ENCODE measurements around the gene SNX21.
A peak's percentile ranks its signal among the peaks of the same experiment; 100 is the strongest.

Gene SNX21

DNA sequence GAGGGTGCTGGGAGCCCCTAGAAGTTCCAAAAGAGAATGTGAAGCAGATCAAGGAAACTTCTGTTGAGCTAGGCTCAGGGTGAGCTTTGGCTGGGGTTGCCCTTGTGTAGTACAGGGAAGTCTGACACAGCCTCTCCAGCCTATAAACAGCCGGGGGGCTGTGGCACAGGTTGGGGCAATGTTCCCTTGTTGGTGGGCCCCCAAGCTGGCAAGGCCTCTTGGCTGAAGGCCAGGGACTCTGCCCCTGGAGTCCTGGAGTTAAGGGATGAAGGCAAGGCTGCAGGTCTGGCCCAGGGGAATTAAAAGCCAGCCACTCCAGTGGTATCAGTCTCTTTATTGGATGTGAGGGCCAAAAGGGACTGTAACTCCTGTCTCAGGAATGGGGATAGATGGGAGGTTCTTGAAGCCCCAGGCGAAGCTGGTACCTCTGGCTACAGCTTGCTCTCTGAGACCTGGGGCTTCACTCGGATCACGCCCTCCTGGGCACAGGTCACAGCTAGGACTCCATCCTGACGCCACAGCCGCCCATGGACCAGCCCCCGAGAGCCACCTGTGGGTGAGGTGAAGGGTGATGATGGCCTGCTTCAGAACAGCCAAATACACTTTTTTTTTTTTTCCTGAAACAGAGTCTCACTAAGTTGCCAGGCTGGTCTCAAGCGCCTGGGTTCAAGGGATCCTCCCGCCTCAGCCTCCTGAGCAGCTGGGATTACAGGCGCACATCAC, 8.0 kb downstream of the SNX21 start:
- Histone ChIP-seq H3K27ac (replicated peaks) (no peak overlapping the region; the same call in 1 of the 2 replicates), H3K27me3 (ENCODE audit: insufficient read depth, poor library complexity, severe bottlenecking) (no peaks in the 10 kb centered on the region), H3K4me3 (replicated peaks; ENCODE audit: insufficient read depth, low read length) (no peak overlapping the region)
- DNase-seq (ENCODE audit: low read depth in 1 of 2, low spot score in 1 of 2), result no peak
- TF ChIP-seq POLR2AphosphoS5 (IDR thresholded peaks at IDR 0.05; ENCODE audit: low read depth) (no peak), GABPA (IDR thresholded peaks at IDR 0.05; ENCODE audit: low read depth) (no peak), SPI1 (IDR thresholded peaks at IDR 0.05; ENCODE audit: borderline replicate concordance, low read depth) (no peak)
- TF ChIP-seq, protein P1, sequence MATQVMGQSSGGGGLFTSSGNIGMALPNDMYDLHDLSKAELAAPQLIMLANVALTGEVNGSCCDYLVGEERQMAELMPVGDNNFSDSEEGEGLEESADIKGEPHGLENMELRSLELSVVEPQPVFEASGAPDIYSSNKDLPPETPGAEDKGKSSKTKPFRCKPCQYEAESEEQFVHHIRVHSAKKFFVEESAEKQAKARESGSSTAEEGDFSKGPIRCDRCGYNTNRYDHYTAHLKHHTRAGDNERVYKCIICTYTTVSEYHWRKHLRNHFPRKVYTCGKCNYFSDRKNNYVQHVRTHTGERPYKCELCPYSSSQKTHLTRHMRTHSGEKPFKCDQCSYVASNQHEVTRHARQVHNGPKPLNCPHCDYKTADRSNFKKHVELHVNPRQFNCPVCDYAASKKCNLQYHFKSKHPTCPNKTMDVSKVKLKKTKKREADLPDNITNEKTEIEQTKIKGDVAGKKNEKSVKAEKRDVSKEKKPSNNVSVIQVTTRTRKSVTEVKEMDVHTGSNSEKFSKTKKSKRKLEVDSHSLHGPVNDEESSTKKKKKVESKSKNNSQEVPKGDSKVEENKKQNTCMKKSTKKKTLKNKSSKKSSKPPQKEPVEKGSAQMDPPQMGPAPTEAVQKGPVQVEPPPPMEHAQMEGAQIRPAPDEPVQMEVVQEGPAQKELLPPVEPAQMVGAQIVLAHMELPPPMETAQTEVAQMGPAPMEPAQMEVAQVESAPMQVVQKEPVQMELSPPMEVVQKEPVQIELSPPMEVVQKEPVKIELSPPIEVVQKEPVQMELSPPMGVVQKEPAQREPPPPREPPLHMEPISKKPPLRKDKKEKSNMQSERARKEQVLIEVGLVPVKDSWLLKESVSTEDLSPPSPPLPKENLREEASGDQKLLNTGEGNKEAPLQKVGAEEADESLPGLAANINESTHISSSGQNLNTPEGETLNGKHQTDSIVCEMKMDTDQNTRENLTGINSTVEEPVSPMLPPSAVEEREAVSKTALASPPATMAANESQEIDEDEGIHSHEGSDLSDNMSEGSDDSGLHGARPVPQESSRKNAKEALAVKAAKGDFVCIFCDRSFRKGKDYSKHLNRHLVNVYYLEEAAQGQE (IDR thresholded peaks at IDR 0.05; ENCODE audit: insufficient replicate concordance, low read depth), result no peak
- TF ChIP-seq, protein P2, sequence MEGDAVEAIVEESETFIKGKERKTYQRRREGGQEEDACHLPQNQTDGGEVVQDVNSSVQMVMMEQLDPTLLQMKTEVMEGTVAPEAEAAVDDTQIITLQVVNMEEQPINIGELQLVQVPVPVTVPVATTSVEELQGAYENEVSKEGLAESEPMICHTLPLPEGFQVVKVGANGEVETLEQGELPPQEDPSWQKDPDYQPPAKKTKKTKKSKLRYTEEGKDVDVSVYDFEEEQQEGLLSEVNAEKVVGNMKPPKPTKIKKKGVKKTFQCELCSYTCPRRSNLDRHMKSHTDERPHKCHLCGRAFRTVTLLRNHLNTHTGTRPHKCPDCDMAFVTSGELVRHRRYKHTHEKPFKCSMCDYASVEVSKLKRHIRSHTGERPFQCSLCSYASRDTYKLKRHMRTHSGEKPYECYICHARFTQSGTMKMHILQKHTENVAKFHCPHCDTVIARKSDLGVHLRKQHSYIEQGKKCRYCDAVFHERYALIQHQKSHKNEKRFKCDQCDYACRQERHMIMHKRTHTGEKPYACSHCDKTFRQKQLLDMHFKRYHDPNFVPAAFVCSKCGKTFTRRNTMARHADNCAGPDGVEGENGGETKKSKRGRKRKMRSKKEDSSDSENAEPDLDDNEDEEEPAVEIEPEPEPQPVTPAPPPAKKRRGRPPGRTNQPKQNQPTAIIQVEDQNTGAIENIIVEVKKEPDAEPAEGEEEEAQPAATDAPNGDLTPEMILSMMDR (IDR thresholded peaks at IDR 0.05; ENCODE audit: insufficient read depth, low read length), result no peak

DNA sequence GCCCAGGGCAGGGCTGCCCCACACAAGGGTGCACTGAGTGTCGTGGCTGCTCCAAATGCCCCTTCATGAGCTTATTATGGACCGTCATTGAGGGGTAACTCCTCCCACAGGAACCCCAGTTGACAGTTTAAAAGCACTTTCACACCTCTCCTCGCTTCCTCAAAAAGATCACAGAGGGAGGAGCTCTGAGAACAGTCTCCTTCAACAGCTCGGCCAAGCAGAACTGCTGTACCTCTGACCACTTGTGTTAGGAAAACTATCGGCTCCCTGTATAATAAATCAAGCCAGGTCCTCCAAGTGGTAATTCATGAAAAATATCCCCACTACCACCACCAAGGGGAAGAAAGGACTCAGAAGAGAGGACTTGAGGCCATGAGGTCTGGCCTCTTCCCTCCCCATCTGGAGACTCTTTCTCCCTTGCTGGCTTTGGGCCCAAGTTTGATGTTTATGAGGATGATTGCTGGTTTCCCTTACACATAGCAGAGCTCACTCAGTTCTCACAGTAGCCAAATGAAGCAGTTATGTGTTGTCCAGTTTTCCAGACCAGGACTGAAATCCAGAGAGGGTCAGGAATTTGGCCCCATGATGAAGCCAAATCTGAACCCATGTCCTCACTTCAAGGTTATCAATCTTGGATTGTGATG, 8.7 kb downstream of the SNX21 start:
- TF ChIP-seq, protein P2 (IDR thresholded peaks at IDR 0.05; ENCODE audit: insufficient read depth, low read length), result no peak
- TF ChIP-seq SPI1 (IDR thresholded peaks at IDR 0.05; ENCODE audit: borderline replicate concordance, low read depth), result peak; percentile 60; the same call in 1 of the 2 replicates
- Histone ChIP-seq H3K4me3 (replicated peaks; ENCODE audit: insufficient read depth, low read length) (no peak overlapping the region), H3K27me3 (ENCODE audit: insufficient read depth, poor library complexity, severe bottlenecking) (no peaks in the 10 kb centered on the region), H3K27ac (replicated peaks) (peak overlapping the region; percentile 3; the same call in 1 of the 2 replicates)
- peak in 1 of 2 experiments; percentile 65 for DNase-seq (ENCODE audit: low read depth in 1 of 2, low spot score in 1 of 2)

DNA sequence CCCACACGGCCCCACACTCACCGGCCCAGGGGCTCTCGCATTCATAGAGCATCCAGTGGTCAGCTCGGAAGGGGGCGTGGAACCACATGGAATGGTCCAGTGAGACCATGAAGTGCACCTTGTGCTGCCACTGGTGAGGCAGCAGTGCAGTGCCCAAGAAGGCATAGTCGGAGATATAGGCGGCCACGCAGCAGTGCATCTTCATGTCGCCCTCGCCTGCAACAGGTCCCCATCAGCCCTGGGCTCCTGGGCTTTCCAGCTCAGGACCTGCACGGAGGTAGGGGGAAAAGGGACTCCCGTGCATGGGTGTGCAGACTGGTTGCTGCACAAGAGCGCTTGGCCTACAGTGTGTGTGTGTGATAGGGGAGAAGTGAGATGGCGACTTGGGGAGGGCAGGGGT, 9.9 kb downstream of the SNX21 start:
- no peak overlapping the region for H3K27ac ChIP-seq (replicated peaks)
- TF ChIP-seq SPI1 (IDR thresholded peaks at IDR 0.05; ENCODE audit: borderline replicate concordance, low read depth), result no peak
- TF ChIP-seq GABPA (IDR thresholded peaks at IDR 0.05; ENCODE audit: low read depth), result no peak
- TF ChIP-seq, protein P2 (IDR thresholded peaks at IDR 0.05; ENCODE audit: insufficient read depth, low read length), result no peak
- TF ChIP-seq, protein P1 (IDR thresholded peaks at IDR 0.05; ENCODE audit: insufficient replicate concordance, low read depth), result no peak
- no peak for TF ChIP-seq POLR2AphosphoS5 (IDR thresholded peaks at IDR 0.05; ENCODE audit: low read depth)
- H3K4me3 ChIP-seq (replicated peaks; ENCODE audit: insufficient read depth, low read length), result no peak overlapping the region
- H3K27me3 ChIP-seq (ENCODE audit: insufficient read depth, poor library complexity, severe bottlenecking), result no peaks in the 10 kb centered on the region
- DNase-seq (ENCODE audit: low read depth in 1 of 2, low spot score in 1 of 2), result no peak

All from HL-60 (cell line).